Measurements from ENCODE around the gene CPTP. TPM values are rescaled to one million over a fixed set of nuclear protein-coding genes. Genes with fewer than 3 reads are reported as not detected.

Gene CPTP
- total RNA-seq, 1 donor from 2014 or later: 44.3 TPM

- no peak overlapping the region for H3K4me3 ChIP-seq (ENCODE audit: low read depth, low read length)
- no peaks in the 10 kb centered on the region for H3K27me3 ChIP-seq (ENCODE audit: control insufficient read depth, insufficient read depth, low read length)
- no peak for DNase-seq (ENCODE audit: low read depth)
- no peaks in the 10 kb centered on the region for H3K36me3 ChIP-seq (ENCODE audit: control insufficient read depth, insufficient read depth, low read length)
- TF ChIP-seq CTCF (IDR thresholded peaks at IDR 0.05; ENCODE audit: insufficient read depth, low read length, poor library complexity, severe bottlenecking): peak; percentile 93
These were observed 47.4 kb downstream of the CPTP start for GRCh38 chr1:1371746-1372711.

GRCh38 chr1:1373051-1373814 is 48.6 kb downstream of the CPTP start:
- DNase-seq (ENCODE audit: low read depth): no peak
- TF ChIP-seq CTCF (IDR thresholded peaks at IDR 0.05; ENCODE audit: insufficient read depth, low read length, poor library complexity, severe bottlenecking): no peak
- H3K36me3 ChIP-seq (ENCODE audit: control insufficient read depth, insufficient read depth, low read length): no peaks in the 10 kb centered on the region
- no peaks in the 10 kb centered on the region for H3K27me3 ChIP-seq (ENCODE audit: control insufficient read depth, insufficient read depth, low read length)
- H3K4me3 ChIP-seq (ENCODE audit: low read depth, low read length): no peak overlapping the region

GRCh38 chr1:1373815-1374588 is 49.4 kb downstream of the CPTP start:
- Histone ChIP-seq H3K4me3 (ENCODE audit: low read depth, low read length) (peak overlapping the region; percentile 96), H3K36me3 (ENCODE audit: control insufficient read depth, insufficient read depth, low read length) (no peaks in the 10 kb centered on the region), H3K27me3 (ENCODE audit: control insufficient read depth, insufficient read depth, low read length) (no peaks in the 10 kb centered on the region)
- TF ChIP-seq CTCF (IDR thresholded peaks at IDR 0.05; ENCODE audit: insufficient read depth, low read length, poor library complexity, severe bottlenecking): no peak
- no peak for DNase-seq (ENCODE audit: low read depth)

GRCh38 chr1:1374589-1374928 is 50.0 kb downstream of the CPTP start:
- peak overlapping the region; percentile 96 for H3K4me3 ChIP-seq (ENCODE audit: low read depth, low read length)
- no peaks in the 10 kb centered on the region for H3K36me3 ChIP-seq (ENCODE audit: control insufficient read depth, insufficient read depth, low read length)
- no peak for DNase-seq (ENCODE audit: low read depth)
- H3K27me3 ChIP-seq (ENCODE audit: control insufficient read depth, insufficient read depth, low read length): no peaks in the 10 kb centered on the region
- TF ChIP-seq CTCF (IDR thresholded peaks at IDR 0.05; ENCODE audit: insufficient read depth, low read length, poor library complexity, severe bottlenecking): no peak

GRCh38 chr1:1374929-1375662 is 50.5 kb downstream of the CPTP start, which contains the start of gene AURKAIP1:
Gene AURKAIP1 (minus strand): TSS chr1:1375207. CDS start chr1:1374756, 451 bp downstream.
- peak; percentile 17 for TF ChIP-seq CTCF (IDR thresholded peaks at IDR 0.05; ENCODE audit: insufficient read depth, low read length, poor library complexity, severe bottlenecking)
- Histone ChIP-seq H3K36me3 (ENCODE audit: control insufficient read depth, insufficient read depth, low read length) (no peaks in the 10 kb centered on the region), H3K27me3 (ENCODE audit: control insufficient read depth, insufficient read depth, low read length) (no peaks in the 10 kb centered on the region), H3K4me3 (ENCODE audit: low read depth, low read length) (peak within 1 kb of the TSS; percentile 96)
- peak; percentile 99 for DNase-seq (ENCODE audit: low read depth)
